HepG2 (cell line): Measurements from ENCODE around the gene MEF2B. TPM values are rescaled to one million over a fixed set of nuclear protein-coding genes. Genes with fewer than 3 reads are reported as not detected.

Experiments used
- CBX2 ChIP-seq, 2 experiments: fragments of 200-600 bp in 1 of 2; sonication (generic); formaldehyde crosslinking in 1 of 2; IDR thresholded peaks; 2 replicates each; pipeline versions ENCODE4 v1.7.0 to v1.8.1; 2018 to 2022; ENCODE audit warnings: low read depth in 2 of 2, low read length in 1 of 2, mild to moderate bottlenecking in 1 of 2, missing genetic modification reagents in 1 of 2
- ESRRA ChIP-seq: sonication (generic); formaldehyde crosslinking; IDR thresholded peaks from 2 replicates; pipeline ENCODE4 v1.5.1; 2020; ENCODE audit warnings: mild to moderate bottlenecking, low read depth, missing genetic modification reagents
- FOXP1 ChIP-seq, 2 experiments: fragments of 450-650 bp in 1 of 2; IDR thresholded peaks; 2 replicates each; pipeline ENCODE4 v1.6.1; 2017 to 2018; ENCODE audit warnings: antibody characterized with exemption in 1 of 2
- KLF12 ChIP-seq: sonication (generic); formaldehyde crosslinking; IDR thresholded peaks from 2 replicates; pipeline ENCODE4 v1.4.0; 2020; ENCODE audit warnings: missing genetic modification reagents, borderline replicate concordance
- MAF1 ChIP-seq: sonication (generic); formaldehyde crosslinking; IDR thresholded peaks from 2 replicates; pipeline ENCODE4 v1.5.0; 2020; ENCODE audit warnings: missing genetic modification reagents, borderline replicate concordance
- MXD4 ChIP-seq: IDR thresholded peaks from 2 replicates; pipeline ENCODE4 v1.6.1; 2016; ENCODE audit warnings: mild to moderate bottlenecking, missing biosample characterization, missing genetic modification reagents
- SYNCRIP ChIP-seq: fragments of 200-400 bp; formaldehyde crosslinking; IDR thresholded peaks from 2 replicates; pipeline ENCODE4 v1.6.1; 2018; ENCODE audit warnings: mild to moderate bottlenecking, low read depth, low read length; ENCODE audit not compliant: insufficient read depth
- TBX3 ChIP-seq: fragments of 450-650 bp; IDR thresholded peaks from 2 replicates; pipeline ENCODE4 v1.6.1; 2017; ENCODE audit warnings: antibody characterized with exemption, mild to moderate bottlenecking, inconsistent platforms, borderline replicate concordance
- XRCC5 ChIP-seq: fragments of 200-400 bp; formaldehyde crosslinking; optimal IDR thresholded peaks from 2 replicates; pipeline ENCODE3; 2017; ENCODE audit warnings: mild to moderate bottlenecking, low read length
- ZBTB20 ChIP-seq: sonication (generic); formaldehyde crosslinking; IDR thresholded peaks from 2 replicates; pipeline ENCODE4 v1.8.1; 2023; ENCODE audit warnings: missing genetic modification reagents, low read depth, mild to moderate bottlenecking, borderline replicate concordance
- ZFX ChIP-seq: sonication (generic); formaldehyde crosslinking; IDR thresholded peaks from 2 replicates; pipeline ENCODE4 v1.4.0; 2020; ENCODE audit warnings: mild to moderate bottlenecking, low read depth, missing genetic modification reagents, moderate library complexity
- ZNF33B ChIP-seq: sonication (generic); formaldehyde crosslinking; IDR thresholded peaks from 2 replicates; pipeline ENCODE4 v1.5.1; 2020; ENCODE audit warnings: mild to moderate bottlenecking, missing genetic modification reagents
- ZNF382 ChIP-seq: sonication (generic); formaldehyde crosslinking; IDR thresholded peaks from 2 replicates; pipeline ENCODE4 v1.5.0; 2020; ENCODE audit warnings: missing genetic modification reagents, mild to moderate bottlenecking, borderline replicate concordance
- ZNF713 ChIP-seq: sonication (generic); formaldehyde crosslinking; IDR thresholded peaks from 2 replicates; pipeline ENCODE4 v1.4.0; 2020; ENCODE audit warnings: mild to moderate bottlenecking, missing genetic modification reagents
- ZNF777 ChIP-seq: sonication (generic); formaldehyde crosslinking; IDR thresholded peaks from 2 replicates; pipeline ENCODE4 v1.4.0; 2020; ENCODE audit warnings: missing genetic modification reagents
- polyA plus RNA-seq, 8 experiments: library from polyadenylated mRNA; depleted of rRNA in 3 of 8; stranded (reverse) in 7 of 8; unstranded in 1 of 8; fragments of >200 nt; fragmentation: Illumina TruSeq in 4 of 8; extraction: Trizol in 4 of 8; gene quantifications; 2 replicates each; pipeline versions ENCODE4 v1.2.1 to v1.2.3, GENCODE V29; 2011 to 2016; ENCODE audit warnings: low read depth in 4 of 8, missing spikeins in 1 of 8, mixed read lengths in 1 of 8; ENCODE audit not compliant: insufficient read depth in 1 of 8
- total RNA-seq, 5 experiments: library from RNA; depleted of rRNA; stranded (reverse); fragments of >200 nt; fragmentation: Illumina TruSeq; extraction: Trizol; gene quantifications; 2 replicates each; pipeline ENCODE4 v1.2.3, GENCODE V29; 2016; ENCODE audit warnings: low read depth in 1 of 5
- TF ChIP-seq, protein P1 (sequence below): sonication (generic); formaldehyde crosslinking; IDR thresholded peaks from 2 replicates; pipeline ENCODE4 v1.4.0; 2020; ENCODE audit warnings: missing genetic modification reagents
- TF ChIP-seq, protein P2 (sequence below): sonication (generic); formaldehyde crosslinking; IDR thresholded peaks from 2 replicates; pipeline ENCODE4 v1.4.0; 2020; ENCODE audit warnings: missing genetic modification reagents, borderline replicate concordance
- TF ChIP-seq, protein P3 (sequence below): sonication (generic); formaldehyde crosslinking; IDR thresholded peaks from 2 replicates; pipeline ENCODE4 v1.5.0; 2020; ENCODE audit warnings: mild to moderate bottlenecking, low read depth, missing genetic modification reagents, borderline replicate concordance
- TF ChIP-seq, protein P4 (sequence below): sonication (generic); formaldehyde crosslinking; IDR thresholded peaks from 2 replicates; pipeline ENCODE4 v1.8.1; 2023; ENCODE audit warnings: mild to moderate bottlenecking, missing genetic modification reagents, borderline replicate concordance
- TF ChIP-seq, protein P5 (sequence below): sonication (generic); formaldehyde crosslinking; IDR thresholded peaks from 2 replicates; pipeline ENCODE4 v1.4.0; 2020; ENCODE audit warnings: low read depth, mild to moderate bottlenecking, missing genetic modification reagents
- TF ChIP-seq, protein P6 (sequence below): sonication (generic); formaldehyde crosslinking; IDR thresholded peaks from 2 replicates; pipeline ENCODE4 v1.4.0; 2020; ENCODE audit warnings: missing genetic modification reagents

Gene MEF2B
- total and polyA plus RNA-seq, 2 of the 13 experiments (the other 11 are each of a cell fraction or from before 2014, with no cell fraction given), result 1.2 to 1.7 TPM

DNA sequence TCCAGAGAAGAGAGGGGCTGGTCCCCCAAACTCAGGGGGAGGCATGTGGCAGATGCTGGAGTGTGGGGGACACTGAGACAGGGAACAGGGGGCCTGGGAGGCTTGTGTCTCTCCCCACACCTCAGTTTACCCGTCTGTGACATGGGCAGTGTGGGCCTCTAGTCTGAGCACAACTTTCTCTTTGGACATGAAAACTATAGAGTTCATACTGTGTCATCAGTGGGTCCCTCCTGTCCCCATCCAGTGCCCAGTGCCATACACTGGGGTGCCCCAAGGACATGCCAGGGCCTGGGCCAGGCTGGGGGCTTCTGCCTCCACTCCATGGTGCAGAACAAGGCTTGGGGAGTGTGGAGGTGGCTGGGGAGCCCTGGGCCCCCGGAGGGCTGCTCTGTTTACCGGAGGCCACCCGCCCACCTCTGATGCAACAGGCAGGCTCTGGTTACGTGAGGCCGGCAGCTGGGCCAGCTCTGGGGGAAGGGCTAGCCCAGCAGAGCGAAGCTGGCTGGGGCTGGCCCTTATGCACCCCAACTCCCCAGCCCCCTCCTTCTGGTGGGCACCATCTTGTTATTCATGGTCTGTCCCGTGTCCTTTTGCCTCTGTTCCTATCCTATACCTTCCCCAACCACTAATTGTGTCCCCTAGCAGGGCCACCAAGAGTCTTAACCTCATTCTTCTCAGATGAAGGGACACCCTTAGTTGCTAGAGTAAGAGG is 1.9 kb upstream of the MEF2B start (continued):
- TF ChIP-seq FOXP1 (IDR thresholded peaks at IDR 0.05), result no peak
- TF ChIP-seq FOXP1 (CRISPR knock-in tag; IDR thresholded peaks at IDR 0.05), result peak; percentile 62
- 0 out of 2 replicates have a peak, but pooled peaks have one; percentile 57 for TF ChIP-seq ZNF713
- TF ChIP-seq, protein P1, sequence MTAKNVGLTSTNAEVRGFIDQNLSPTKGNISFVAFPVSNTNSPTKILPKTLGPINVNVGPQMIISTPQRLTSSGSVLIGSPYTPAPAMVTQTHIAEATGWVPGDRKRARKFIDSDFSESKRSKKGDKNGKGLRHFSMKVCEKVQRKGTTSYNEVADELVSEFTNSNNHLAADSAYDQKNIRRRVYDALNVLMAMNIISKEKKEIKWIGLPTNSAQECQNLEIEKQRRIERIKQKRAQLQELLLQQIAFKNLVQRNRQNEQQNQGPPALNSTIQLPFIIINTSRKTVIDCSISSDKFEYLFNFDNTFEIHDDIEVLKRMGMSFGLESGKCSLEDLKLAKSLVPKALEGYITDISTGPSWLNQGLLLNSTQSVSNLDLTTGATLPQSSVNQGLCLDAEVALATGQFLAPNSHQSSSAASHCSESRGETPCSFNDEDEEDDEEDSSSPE (CRISPR knock-in tag), result 0 out of 2 replicates have a peak, but pooled peaks have one; percentile 17
- TF ChIP-seq, protein P2, sequence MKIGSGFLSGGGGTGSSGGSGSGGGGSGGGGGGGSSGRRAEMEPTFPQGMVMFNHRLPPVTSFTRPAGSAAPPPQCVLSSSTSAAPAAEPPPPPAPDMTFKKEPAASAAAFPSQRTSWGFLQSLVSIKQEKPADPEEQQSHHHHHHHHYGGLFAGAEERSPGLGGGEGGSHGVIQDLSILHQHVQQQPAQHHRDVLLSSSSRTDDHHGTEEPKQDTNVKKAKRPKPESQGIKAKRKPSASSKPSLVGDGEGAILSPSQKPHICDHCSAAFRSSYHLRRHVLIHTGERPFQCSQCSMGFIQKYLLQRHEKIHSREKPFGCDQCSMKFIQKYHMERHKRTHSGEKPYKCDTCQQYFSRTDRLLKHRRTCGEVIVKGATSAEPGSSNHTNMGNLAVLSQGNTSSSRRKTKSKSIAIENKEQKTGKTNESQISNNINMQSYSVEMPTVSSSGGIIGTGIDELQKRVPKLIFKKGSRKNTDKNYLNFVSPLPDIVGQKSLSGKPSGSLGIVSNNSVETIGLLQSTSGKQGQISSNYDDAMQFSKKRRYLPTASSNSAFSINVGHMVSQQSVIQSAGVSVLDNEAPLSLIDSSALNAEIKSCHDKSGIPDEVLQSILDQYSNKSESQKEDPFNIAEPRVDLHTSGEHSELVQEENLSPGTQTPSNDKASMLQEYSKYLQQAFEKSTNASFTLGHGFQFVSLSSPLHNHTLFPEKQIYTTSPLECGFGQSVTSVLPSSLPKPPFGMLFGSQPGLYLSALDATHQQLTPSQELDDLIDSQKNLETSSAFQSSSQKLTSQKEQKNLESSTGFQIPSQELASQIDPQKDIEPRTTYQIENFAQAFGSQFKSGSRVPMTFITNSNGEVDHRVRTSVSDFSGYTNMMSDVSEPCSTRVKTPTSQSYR (CRISPR knock-in tag), result peak; percentile 96
- TF ChIP-seq, protein P3, sequence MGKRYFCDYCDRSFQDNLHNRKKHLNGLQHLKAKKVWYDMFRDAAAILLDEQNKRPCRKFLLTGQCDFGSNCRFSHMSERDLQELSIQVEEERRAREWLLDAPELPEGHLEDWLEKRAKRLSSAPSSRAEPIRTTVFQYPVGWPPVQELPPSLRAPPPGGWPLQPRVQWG (CRISPR knock-in tag), result no peak
- TF ChIP-seq SYNCRIP, result no peak
- TF ChIP-seq TBX3, result no peak
- no peak for TF ChIP-seq MAF1 (CRISPR knock-in tag)
- TF ChIP-seq ZFX, result peak; percentile 48; the same call in 1 of the 2 replicates
- no peak for TF ChIP-seq ZBTB20 (CRISPR knock-in tag)
- no peak for TF ChIP-seq MXD4 (CRISPR knock-in tag)
- no peak for TF ChIP-seq ZNF33B (CRISPR knock-in tag)
- TF ChIP-seq ZNF382 (CRISPR knock-in tag), result no peak
- TF ChIP-seq, protein P4, sequence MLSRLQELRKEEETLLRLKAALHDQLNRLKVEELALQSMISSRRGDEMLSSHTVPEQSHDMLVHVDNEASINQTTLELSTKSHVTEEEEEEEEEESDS (CRISPR knock-in tag), result no peak
- TF ChIP-seq KLF12, result no peak
- TF ChIP-seq ESRRA (CRISPR knock-in tag), result no peak
- no peak for TF ChIP-seq CBX2 (IDR thresholded peaks at IDR 0.05; ENCODE audit: low read depth, low read length)
- no peak for TF ChIP-seq CBX2 (CRISPR knock-in tag; IDR thresholded peaks at IDR 0.05; ENCODE audit: low read depth)
- TF ChIP-seq, protein P5, sequence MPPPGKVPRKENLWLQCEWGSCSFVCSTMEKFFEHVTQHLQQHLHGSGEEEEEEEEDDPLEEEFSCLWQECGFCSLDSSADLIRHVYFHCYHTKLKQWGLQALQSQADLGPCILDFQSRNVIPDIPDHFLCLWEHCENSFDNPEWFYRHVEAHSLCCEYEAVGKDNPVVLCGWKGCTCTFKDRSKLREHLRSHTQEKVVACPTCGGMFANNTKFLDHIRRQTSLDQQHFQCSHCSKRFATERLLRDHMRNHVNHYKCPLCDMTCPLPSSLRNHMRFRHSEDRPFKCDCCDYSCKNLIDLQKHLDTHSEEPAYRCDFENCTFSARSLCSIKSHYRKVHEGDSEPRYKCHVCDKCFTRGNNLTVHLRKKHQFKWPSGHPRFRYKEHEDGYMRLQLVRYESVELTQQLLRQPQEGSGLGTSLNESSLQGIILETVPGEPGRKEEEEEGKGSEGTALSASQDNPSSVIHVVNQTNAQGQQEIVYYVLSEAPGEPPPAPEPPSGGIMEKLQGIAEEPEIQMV (CRISPR knock-in tag), result no peak
- TF ChIP-seq, protein P6, sequence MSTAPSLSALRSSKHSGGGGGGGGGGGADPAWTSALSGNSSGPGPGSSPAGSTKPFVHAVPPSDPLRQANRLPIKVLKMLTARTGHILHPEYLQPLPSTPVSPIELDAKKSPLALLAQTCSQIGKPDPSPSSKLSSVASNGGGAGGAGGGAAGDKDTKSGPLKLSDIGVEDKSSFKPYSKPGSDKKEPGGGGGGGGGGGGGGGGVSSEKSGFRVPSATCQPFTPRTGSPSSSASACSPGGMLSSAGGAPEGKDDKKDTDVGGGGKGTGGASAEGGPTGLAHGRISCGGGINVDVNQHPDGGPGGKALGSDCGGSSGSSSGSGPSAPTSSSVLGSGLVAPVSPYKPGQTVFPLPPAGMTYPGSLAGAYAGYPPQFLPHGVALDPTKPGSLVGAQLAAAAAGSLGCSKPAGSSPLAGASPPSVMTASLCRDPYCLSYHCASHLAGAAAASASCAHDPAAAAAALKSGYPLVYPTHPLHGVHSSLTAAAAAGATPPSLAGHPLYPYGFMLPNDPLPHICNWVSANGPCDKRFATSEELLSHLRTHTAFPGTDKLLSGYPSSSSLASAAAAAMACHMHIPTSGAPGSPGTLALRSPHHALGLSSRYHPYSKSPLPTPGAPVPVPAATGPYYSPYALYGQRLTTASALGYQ (CRISPR knock-in tag), result no peak
- TF ChIP-seq XRCC5, result peak; percentile 43
- TF ChIP-seq ZNF777 (CRISPR knock-in tag), result no peak
